NCI-H510A treated with DMSO at 0.1 percent for 48 hours (cell line): Measurements from ENCODE around the gene SNX25.
"Not testable (repeated sequence)": the region's sequence is repeated elsewhere in the genome, so short reads cannot be mapped to it uniquely, and the experiment has no call there.

Experiments
- DNase-seq: peaks from one replicate; lab custom pipeline; 2025; lab: John Stamatoyannopoulos, UW

SNX25 gene

GRCh38 chr4:185205073-185205472 is 4.3 kb upstream of the SNX25 start:
- not testable (repeated sequence) for DNase-seq

GRCh38 chr4:185205697-185206342 is 3.6 kb upstream of the SNX25 start:
- no peak for DNase-seq

DNA sequence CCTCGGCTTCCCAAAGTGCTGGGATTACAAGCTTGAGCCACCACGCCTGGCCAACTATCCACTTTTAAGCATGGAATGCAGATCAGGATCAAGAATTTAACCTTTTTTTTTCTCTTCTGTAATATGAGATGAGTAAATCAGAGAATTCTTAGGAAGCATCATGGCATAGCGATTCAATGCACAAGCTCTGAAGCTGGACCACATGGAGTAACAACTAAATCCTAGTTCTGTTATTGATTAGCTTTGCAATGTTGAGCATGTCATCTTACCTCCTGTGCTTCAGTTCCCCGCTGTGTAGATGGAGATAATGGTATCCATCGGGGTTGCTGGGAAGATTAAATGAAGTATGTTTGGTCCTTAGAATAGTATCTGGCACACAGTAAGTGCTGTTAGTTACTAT is 1.9 kb upstream of the SNX25 start:
- DNase-seq, result no peak

DNA sequence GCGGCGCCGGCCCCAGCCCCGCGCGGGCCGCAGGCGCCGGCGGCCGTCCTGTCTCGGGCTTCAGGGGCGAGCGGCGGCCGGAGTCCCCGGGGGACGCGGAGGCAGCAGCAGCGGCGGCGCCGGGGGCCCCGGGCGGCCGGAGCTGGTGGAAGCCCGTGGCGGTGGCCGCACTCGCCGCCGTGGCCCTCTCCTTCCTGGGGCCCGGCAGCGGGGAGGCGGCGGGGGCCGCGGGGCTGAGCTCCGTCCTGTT is 379 bp downstream of the SNX25 start:
- DNase-seq, result not testable (repeated sequence)

DNA sequence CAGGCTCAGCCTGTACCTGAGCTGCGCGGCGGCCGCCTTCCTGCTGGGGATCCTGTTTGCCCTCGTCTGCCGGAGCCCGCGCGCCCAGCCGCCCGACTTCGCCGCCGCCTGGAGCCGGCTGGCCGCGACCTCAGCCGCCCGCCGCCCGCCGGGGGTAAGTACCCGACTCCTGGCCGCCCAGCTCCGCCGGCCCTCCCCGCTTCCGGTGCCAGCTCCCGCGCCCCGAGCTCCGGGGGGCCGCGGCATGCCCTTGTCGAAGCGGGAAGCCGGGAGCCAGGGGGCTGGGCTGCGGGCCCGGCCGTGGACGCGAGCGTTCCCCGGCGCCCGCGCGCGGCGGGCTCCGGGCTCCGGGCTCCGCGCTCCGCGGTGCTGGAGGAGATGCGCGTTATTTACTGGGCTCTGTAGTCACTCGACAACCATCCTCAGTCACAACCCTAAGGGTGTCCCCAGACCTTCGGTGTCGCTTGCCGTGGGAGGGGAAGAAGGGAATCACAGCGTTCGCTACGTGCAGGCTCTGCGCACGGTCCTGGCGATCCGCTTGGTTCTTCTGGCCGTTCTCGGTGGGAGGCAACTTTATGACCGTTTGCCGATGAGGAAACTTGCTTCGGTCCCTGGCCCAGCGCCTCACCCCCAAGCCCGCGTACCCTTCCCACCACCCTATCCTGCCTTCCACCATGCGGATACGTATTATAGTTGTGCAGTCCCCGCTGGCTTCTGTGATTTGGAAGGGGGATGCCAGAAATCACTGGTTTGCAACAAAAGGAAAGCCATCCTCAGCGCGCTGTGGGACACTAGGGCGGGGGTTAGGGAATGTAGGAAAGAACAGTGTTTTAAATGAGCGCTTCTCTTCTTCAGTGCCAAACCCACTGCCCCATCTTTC is 944 bp downstream of the SNX25 start:
- DNase-seq, result peak; percentile 28

DNA sequence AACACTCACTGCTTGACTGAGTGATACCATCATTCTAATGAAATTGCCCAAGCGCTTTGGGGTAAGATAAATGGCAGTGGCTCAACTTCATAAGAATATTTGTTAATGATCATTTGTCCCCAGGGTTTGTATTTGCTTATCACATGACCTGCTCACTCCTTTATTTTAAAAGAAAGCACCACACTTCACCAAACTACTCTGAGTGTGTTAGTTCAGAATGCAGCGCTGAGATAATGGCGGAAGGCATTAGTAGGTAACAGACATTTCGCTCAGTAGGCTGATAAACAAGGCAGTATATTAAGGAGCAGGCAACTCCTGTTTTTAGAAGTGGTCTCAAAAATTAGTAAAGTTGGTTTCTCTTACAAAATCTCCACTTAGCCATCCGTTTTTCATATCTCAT is 1.6 kb downstream of the SNX25 start:
- no peak for DNase-seq

- DNase-seq, result no peak
These were observed 2.2 kb downstream of the SNX25 start for GRCh38 chr4:185211641-185212040.

GRCh38 chr4:185212581-185212980 is 3.2 kb downstream of the SNX25 start:
- DNase-seq, result no peak

DNA sequence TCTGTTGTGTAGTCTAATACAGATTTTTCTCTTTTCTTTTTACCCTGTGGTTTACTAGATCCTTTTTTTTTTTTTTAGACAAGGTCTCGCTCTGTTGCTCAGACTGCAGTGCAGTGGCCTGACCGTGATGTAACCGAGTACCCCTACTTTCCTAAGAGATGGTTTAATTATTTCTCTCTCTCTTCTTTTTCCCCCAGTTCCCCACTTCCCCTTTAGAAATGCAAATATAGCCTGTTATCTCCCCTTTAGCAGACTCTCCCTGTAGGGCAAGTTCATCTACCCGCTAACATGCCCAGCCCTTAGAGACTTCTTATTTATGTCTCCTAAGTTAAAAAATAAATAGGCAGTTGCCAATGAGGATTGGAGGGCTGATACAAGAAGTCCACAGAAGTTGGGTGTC is 4.5 kb downstream of the SNX25 start:
- DNase-seq, result no peak

- DNase-seq, result no peak
These were observed 5.9 kb downstream of the SNX25 start for GRCh38 chr4:185215261-185215660.

DNA sequence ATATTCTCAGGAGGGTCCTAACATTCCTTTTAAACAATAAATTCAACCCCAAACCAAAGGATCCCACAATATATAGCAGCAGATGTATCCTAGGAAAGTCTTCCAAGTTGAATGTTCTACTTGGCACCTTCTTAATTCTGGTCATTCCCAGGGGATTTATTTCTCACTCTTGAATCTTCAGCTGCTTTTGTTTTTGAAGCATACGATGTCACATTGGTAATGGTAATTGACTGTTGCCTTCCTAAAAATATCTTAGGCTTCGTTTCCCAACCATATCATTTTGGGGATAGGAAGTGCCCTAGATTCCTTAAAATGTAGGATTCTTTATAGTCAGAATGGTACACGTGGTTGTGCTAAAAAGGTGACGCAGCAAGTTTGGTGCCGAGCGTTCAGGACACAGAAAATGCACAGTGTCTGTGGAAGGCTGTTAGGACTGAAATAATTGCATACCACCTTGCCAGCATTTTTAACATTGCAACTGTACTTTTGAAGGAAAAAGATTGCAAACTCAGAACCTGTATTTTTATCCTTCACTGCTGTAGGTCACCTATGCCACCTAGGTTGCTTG is 8.1 kb downstream of the SNX25 start:
- DNase-seq, result no peak

- no peak for DNase-seq
These were observed 8.9 kb downstream of the SNX25 start for GRCh38 chr4:185218312-185218711.

DNA sequence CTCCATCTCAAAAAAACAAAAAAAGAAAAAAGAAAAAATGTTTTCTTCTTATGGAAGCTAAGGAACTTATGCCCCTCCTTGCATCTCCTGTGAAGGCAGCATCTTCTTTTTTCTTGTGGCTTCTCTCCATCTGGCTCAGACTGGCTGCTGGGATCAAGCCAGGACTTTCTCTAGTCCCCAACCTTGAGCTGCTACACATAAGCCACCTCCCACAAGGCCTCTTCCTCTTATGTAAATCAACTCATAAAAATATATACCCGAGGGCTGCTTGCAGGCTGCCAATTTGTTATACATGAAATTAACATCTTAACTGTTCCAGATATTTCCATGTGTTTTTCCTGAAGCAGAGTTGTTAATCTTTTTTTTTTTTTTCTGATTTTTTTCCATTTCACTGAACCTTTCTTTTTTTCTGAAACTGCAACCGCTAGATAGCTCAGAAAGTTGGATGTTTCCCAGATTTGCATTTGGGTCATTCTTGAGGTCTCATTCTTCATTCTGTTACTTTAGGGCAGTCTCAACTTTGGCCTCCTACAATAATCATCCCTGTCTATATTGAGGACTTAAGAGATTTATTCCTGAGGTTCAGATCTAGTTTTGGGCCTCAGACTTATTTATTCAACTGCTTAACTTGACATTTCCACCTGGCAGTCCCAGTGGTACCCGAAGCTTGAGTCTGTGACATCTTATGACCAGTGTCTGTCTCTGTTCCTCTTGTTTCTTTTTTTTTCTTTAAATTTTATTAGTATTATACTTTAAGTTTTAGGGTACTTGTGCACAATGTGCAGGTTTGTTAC is 10.3 kb downstream of the SNX25 start:
- no peak for DNase-seq

- no peak for DNase-seq
These were observed 12.1 kb downstream of the SNX25 start for GRCh38 chr4:185221491-185221890.

DNA sequence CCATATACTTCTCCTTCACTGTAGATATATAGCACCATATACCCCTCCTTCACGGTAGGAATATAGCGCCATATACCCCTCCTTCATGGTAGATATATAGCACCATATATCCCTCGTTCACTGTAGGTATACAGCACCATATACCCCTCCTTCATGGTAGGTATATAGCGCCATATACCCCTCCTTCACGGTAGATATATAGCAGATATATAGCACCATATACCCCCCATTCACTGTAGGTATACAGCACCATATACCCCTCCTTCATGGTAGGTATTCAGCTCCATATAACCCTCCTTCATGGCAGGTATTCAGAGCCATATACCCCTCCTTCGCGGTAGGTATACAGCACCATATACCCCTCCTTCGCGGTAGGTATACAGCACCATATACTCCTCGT is 12.5 kb downstream of the SNX25 start:
- no peak for DNase-seq

DNA sequence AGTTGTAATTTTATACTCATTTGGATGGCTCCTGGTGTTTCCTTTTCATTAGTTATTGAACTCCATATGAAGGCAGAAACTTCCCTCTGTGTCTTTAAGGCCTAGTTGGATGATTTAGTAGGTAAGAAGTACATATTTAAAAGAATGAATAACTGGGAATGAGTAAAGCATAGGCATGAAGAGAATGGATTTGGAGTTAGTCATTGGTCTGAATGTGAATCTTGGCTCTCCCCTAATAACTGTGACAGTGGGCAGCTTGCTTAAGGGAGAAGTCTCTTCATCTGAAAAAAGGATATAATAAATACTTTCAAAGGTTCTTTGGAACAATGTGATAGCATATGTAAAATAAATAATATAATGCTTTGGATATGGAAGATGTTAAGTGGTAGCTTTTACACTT is 13.2 kb downstream of the SNX25 start:
- no peak for DNase-seq

DNA sequence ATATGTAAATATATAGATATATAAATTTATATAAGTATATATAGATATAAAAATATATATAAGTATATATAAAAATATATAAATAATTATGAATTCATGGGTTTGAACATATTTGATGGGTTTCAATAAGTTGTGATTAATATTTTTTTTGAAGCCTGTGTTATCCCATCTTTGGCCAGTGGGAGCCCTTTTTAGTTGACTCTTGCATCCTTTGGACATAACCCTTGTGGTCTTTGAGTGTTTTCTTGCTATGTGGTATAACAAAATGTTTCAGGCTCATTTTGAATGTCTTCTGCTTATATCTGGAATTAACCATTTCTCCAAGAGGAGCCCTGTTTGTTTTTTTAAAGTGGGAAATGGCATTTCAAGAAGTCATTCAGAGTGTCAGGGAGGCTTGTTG is 15.2 kb downstream of the SNX25 start:
- DNase-seq, result no peak

- no peak for DNase-seq
These were observed 16.5 kb downstream of the SNX25 start for GRCh38 chr4:185225940-185226339.

GRCh38 chr4:185227131-185227551 is 17.7 kb downstream of the SNX25 start:
- DNase-seq, result no peak

GRCh38 chr4:185227713-185228278 is 18.4 kb downstream of the SNX25 start:
- DNase-seq, result no peak

GRCh38 chr4:185229021-185229818 is 19.8 kb downstream of the SNX25 start:
- no peak for DNase-seq

GRCh38 chr4:185232370-185232769 is 23.0 kb downstream of the SNX25 start:
- no peak for DNase-seq
